ENCODE measurements around the gene DPYSL3.
"Not testable (repeated sequence)": the region's sequence is repeated elsewhere in the genome, so short reads cannot be mapped to it uniquely, and the experiment has no call there.

The DPYSL3 gene

DNA sequence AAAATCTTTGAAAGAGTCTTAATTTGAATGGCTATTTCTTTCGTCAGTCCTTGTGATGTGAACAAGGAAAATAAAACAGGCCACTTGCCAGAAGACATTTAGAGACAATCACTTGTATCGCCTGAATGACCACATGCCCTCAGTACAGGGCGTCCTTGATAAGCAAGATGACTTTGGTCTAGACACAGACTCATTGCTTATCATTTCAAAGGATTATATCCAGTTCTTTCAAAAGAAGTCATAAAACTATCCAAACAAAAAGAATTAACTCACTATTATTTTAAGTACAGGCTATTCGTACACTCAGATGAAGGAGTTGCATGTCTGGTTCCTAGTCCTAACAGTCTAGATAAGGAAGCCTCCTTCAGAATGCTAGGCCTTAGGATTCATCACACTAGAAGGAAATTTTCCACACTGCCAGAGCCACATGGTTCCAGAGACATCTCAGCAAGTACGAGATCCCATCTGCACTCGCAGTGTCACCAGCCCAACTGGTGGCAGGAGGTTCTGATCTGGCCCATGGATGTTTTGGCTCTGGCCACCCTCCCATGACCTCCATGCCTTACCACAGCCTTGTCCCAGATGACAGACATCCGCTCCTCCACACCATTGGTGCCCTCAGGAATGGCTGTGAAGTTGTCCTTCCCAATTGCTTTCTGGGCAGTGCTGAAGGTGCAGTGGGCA, 109.6 kb downstream of the DPYSL3 start:
- no peak for FAIRE-seq

DNA sequence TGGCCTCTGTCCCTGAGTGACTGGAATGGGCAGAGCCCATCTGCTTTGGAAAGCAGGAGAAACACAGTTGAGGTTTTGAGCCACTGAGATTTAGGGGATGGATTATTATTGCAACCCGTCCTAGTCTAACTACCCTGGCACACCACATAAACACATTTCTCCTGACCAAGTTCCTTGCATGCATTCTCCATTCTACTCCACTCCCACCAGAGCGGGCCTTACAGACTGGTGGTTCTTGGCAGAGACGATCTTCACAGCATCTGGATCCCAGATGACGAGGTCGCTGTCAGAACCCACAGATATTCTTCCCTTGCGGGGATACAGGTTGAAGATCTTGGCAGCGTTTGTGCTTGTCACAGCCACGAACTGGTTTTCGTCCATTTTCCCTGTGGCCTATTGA, 111.0 kb downstream of the DPYSL3 start:
- FAIRE-seq: no peak

DNA sequence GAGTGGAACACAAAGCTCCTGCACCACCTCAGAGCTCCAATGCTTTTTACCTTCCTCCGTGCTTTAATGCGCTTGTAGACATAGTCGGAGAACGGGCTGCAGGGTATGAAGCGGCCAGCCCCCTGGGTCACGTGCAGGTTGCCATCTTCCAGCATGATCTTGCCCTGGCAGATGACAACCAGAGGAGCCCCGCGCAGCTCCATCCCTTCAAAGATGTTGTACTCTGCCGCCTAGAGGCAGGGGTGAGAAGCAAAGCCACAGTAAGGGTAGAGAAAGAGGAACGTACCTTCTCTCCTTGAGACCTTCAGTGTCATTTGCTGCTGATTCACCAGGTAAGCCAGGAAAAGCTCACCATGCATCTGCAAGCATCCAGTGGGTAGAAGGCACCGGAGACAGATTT, 112.3 kb downstream of the DPYSL3 start:
- no peak for FAIRE-seq

GRCh38 chr5:147396070-147396823, 113.6 kb downstream of the DPYSL3 start:
- FAIRE-seq: no peak

DNA sequence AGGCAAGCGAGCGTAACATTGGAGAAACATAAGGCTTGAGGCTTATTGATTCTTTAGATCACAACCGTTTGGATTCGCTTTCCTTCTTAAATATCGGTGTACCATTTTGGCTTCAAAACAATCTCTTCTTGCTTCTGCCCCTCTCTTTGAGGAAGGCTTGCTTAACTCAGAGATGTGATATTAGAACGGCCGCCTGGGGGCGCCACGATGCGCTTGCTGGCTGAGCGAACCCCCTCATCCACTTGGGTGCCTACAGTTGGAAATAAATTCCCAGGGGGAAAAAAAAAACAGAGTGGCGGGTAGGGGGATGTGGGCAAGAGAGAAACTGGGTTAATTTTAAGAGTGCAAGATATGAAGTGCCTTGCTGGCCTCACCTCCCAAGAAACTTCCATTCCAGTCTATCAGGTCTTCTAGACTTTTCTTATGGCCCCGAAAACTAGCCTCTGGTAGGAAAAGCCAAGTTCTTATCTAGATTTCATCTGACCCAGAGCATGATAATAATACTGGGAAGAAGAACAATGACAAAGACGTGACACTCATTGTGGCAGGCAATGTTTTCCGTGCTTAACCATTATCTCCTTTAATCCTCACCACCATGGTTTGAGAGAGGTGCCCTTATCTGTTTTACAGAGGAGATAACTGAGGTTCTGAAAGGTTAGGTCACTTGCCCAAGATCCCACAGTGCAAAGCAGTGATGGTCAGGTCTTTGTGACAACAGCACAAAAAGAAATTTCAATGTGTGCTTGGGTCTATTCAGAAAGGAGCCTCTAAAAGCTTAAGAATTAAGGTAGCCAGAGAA, 115.8 kb downstream of the DPYSL3 start:
- FAIRE-seq: no peak

DNA sequence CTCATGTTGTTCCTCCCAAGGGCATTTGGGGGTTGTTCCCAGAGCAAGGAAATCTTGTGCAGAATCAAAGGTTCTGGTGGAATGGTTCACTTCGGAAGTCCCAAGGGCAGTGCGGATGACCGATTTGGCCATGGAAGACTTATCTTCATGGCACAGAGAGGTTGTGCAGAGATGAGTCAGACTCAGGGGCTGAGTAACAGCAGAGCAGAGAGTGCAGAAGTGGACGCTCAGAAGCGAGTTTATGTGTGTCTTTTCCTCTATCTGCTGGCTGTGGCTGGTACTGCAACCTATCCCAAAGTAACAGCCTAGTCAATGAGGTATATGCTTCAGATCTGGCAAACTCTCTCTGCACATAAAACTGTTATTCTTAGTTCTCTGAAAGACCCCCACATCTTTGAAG, 118.1 kb downstream of the DPYSL3 start:
- no peak for FAIRE-seq

DNA sequence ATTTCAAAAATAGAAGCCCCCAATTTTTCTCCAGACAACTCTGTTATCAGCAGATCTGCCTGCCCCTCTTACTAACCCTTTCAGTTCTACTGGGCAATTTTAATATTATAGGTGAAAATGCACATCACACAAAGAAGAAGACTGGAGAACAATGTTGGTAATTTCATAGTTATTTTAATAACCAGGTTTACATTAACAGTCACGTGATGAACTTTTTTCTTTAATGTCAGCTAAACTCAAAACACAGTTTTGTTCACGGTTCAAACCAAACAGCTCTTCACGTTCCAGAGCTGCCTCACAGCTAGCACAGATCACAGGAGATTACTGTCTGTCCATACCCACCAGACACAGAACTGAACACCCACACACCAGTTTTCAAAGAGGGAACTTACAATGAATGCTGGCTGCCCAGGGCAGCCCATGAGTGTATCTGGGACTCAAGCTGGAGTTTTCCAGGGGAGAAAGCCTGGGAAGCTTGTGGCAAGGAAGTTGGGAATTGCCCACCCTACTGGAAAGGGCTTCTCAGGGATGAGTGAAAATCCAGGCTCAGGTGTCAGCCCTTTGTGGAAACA, 119.1 kb downstream of the DPYSL3 start:
- FAIRE-seq: no peak

DNA sequence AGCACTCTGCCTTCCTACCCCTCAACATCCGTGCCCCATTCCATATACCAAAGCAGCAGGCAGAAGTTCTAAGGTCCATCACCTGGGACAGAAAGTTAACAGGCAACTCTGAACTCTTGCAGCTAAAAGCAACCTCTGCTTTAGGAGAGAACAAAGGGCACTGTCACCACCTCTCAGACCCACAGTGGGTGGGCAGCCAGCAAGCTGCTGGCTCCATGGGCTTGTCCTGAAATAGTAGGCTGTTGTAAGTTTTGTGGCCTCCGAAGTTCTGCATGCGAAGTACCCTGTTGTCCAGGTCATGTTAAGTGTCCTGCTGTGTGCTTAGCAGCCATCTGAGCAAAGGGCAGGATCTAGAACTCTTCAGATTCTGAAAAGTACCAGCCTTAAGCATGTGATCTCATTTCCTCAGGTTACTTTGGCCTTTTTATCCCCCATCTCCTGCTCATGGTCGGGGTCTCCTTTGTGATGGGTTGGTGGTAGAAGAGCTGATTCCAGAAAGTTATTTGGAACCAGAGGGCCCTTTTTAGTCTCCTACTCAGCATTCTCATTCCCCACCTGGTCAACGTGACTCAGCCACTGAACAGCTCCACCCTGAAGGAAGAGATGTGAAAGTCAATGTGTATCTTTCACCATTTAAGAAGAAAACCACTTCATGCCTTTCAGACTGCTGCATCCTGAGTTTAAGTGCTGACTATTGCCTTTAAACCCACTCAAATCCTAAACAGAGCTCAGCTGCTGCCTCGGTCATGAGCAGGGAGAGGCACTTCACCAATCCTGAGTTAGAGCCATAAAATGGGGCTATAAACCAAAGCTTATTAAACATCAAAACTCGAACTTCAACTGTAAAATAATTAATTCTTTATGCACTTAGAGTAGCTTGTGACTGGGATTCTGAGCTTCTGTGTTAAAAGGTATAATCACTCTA, 121.4 kb downstream of the DPYSL3 start:
- FAIRE-seq: no peak

DNA sequence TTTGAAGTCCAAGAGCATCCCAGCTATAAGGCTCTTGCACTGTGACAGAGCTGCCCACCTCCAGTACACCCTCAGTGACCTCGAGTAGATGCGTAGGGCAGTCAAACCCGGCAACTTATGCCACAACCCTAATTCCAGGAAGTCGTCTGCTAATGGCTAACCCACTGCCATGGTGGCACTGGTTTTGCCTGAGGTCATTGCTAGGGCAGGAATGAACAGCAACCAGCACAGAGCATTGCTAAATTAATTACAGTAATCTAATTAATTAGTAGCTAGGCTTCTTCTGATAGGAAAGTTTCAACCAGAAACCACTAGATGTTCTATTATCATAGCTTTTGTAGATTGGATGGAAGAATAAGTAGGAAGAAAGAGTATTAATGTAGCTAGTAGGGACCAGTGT, 122.8 kb downstream of the DPYSL3 start:
- no peak for FAIRE-seq

DNA sequence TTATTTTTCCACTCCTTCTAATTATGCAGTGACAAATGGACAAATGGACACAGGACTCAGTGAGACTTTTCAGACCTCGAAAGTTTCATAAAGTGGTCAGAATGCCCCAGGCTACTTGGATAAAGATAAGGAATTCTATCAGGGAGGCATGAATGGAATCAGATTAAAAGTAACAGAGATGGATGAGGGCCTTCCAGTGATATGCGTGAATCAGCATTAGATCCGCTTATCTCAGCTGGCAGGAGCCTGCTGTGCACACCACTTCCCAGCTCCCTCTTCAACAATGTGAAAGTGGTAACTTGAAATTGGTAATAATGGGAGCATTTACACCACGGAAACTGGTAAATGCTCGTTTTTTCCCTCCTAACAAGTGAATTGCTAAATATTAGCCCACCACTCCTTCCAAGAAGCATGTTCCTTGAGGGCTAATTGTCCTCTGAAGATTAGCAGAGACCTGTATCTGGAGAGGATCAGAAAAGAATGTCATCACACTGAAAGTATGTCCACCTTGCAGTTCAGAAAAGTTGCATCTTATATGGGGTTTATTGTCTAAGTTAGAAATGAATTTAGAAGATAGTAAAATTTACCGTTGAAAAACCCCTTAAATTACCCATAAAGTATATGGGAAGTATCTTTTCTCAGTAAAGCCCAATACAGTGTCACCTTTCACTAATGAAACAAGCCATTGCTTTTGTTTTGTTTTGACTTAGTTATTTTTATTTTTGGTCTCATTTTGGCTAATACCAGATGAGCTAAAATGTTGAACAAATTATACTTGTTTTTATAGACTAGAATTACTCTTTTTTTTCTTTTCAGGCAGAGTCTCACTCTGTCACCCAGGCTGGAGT, 125.3 kb downstream of the DPYSL3 start:
- no peak for FAIRE-seq

DNA sequence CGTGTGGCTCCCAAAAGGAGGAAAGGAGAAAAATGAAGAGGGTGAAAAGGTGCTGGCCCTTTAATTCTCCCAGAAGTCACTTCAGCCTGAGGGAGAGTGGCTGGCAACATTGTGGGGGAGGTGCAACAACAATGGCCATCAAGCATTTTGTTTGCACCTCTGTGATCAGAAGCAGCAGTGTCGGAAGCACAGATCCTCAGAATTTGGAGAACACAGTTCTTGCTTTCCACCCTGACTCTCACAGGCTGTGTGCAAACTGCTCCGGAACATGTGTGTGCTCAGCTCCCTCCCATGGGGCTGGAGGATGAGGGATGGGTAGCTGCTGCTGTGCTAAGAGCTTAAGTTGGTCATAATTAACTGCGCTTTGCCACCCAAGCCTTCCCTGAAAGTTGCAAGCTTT, 127.1 kb downstream of the DPYSL3 start:
- FAIRE-seq: no peak

- no peak for FAIRE-seq
Observed at GRCh38 chr5:147381555-147381954, 128.3 kb downstream of the DPYSL3 start.

DNA sequence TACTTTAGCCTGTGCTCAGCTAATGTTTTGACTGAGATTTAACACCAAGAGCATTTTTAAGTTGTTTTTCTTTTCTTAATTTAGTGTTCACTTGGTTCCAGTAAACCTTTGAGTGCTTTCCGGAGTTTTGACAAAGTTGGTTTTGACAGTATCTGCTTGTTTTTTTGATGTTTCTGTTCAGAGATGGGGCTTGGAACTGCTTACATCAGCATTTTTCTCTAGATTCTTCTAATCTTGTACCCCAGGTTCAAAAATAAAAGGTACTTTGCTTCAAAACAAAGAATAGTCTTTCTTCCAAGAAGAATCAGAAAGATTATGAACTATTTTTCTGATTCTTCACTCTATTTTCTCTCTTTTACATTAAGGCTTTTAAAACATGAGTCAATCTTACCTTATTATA, 132.2 kb downstream of the DPYSL3 start:
- FAIRE-seq: no peak

DNA sequence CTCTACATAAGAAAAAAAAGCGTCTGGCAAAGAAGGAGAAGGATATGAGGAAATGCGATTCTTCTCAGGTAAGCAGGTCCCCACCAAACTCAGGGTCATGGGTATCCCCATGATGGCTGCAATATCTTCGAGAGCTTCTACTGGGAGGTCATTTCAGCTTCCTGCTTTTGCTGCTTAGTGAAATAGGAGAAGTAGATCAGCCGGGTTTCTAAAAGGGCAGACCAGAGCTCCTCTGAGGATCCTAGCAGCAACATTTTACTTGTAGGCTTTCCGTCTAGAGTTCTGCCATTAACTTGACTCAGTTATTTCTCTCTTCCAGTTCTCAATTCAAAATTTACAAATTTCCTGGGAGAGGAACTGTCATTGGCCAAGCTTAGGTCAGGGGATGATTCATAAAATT, 134.7 kb downstream of the DPYSL3 start:
- FAIRE-seq: no peak

GRCh38 chr5:147373328-147373727, 136.5 kb downstream of the DPYSL3 start:
- FAIRE-seq: no peak

- no peak for FAIRE-seq
Observed at GRCh38 chr5:147372191-147372590, 137.7 kb downstream of the DPYSL3 start.

DNA sequence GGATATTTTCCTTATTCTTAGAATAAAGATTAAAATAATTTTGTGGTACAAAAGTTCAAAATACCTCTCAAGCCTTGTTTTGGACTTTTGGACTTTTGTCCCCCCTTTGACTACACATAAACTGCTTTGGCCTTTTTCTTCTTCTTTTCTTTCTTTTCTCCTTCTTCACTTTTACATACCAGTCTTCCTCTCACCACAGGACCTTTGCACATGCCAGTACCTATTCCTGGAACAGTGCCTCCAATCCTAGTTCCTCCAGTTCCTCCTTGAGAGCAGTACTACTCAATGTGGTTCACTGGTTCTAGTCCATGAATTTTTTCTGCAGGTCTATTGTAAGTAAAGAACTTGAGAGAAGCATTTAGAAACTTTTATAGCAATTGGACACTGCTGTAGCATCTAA, 138.6 kb downstream of the DPYSL3 start:
- no peak for FAIRE-seq

GRCh38 chr5:147369742-147370374, 140.0 kb downstream of the DPYSL3 start:
- FAIRE-seq: no peak

- not testable (repeated sequence) for FAIRE-seq
Observed at GRCh38 chr5:147367381-147367780, 142.5 kb downstream of the DPYSL3 start.

- FAIRE-seq: no peak
Observed at GRCh38 chr5:147361441-147362175, 148.3 kb downstream of the DPYSL3 start.
